ENCODE measurements around the gene TMPRSS13. TPM values are rescaled to one million over a fixed set of nuclear protein-coding genes. Genes with fewer than 3 reads are reported as not detected.

Gene TMPRSS13
- total RNA-seq, 1 experiment from 2014 or later = 53.1 TPM

- no peaks in the 10 kb centered on the region for H3K36me3 ChIP-seq (ENCODE audit: control insufficient read depth, insufficient read depth, low read length)
- Mint-ChIP-seq H3K27me3 (ENCODE audit: insufficient read depth, unreplicated experiment) (peaks cover 19% of the 10 kb centered on the region), H3K9me3 (ENCODE audit: unreplicated experiment) (no peaks in the 10 kb centered on the region), H3K36me3 (ENCODE audit: insufficient read depth, unreplicated experiment) (no peaks in the 10 kb centered on the region), H3K27ac (ENCODE audit: unreplicated experiment) (no peak overlapping the region), H3K4me3 (ENCODE audit: unreplicated experiment) (no peak overlapping the region), H3K4me1 (ENCODE audit: low read depth, unreplicated experiment) (no peaks in the 10 kb centered on the region)
- no peaks in the 10 kb centered on the region for H3K4me1 ChIP-seq
- no peak overlapping the region for H3K4me3 ChIP-seq (ENCODE audit: low read depth, low read length)
- intact Hi-C loops (cut with micrococcal nuclease; ENCODE audit: unreplicated experiment) = no loop called here
- BruUV-seq (replicated peaks) = no TSS peak
- H3K9me3 ChIP-seq = no peaks in the 10 kb centered on the region; the same call in 1 of the 2 replicates
- DNase-seq = no peak
- POLR2A ChIA-PET = no interaction called here
- H3K27me3 ChIP-seq (replicated peaks; ENCODE audit: control insufficient read depth, insufficient read depth, low read length) = 0 out of 2 replicates have a peak, but pooled peaks cover 1% of the 10 kb centered on the region
- CTCF ChIA-PET = no interaction called here
- no peak for TF ChIP-seq CTCF (IDR thresholded peaks at IDR 0.05; ENCODE audit: insufficient read depth in 1 of 2, low read depth in 1 of 2, low read length in 1 of 2, severe bottlenecking in 1 of 2, unreplicated experiment in 1 of 2)
These were observed 65.8 kb downstream of the TMPRSS13 start for GRCh38 chr11:117863383-117863782.

GRCh38 chr11:117862753-117863152 is 66.4 kb downstream of the TMPRSS13 start:
- POLR2A ChIA-PET = no interaction called here
- no peaks in the 10 kb centered on the region for H3K4me1 Mint-ChIP-seq (ENCODE audit: low read depth, unreplicated experiment)

GRCh38 chr11:117862019-117862725 is 67.0 kb downstream of the TMPRSS13 start:
- Histone ChIP-seq H3K4me1 (no peaks in the 10 kb centered on the region), H3K4me3 (ENCODE audit: low read depth, low read length) (no peak overlapping the region), H3K9me3 (no peaks in the 10 kb centered on the region; the same call in 1 of the 2 replicates), H3K27me3 (replicated peaks; ENCODE audit: control insufficient read depth, insufficient read depth, low read length) (0 out of 2 replicates have a peak, but pooled peaks cover 1% of the 10 kb centered on the region), H3K36me3 (ENCODE audit: control insufficient read depth, insufficient read depth, low read length) (no peaks in the 10 kb centered on the region)
- Mint-ChIP-seq H3K9me3 (ENCODE audit: unreplicated experiment) (no peaks in the 10 kb centered on the region), H3K4me1 (ENCODE audit: low read depth, unreplicated experiment) (no peaks in the 10 kb centered on the region), H3K27me3 (ENCODE audit: insufficient read depth, unreplicated experiment) (peaks cover 17% of the 10 kb centered on the region), H3K36me3 (ENCODE audit: insufficient read depth, unreplicated experiment) (no peaks in the 10 kb centered on the region), H3K27ac (ENCODE audit: unreplicated experiment) (no peak overlapping the region), H3K4me3 (ENCODE audit: unreplicated experiment) (no peak overlapping the region)
- BruUV-seq (replicated peaks) = no TSS peak
- DNase-seq = no peak
- TF ChIP-seq CTCF (IDR thresholded peaks at IDR 0.05; ENCODE audit: insufficient read depth in 1 of 2, low read depth in 1 of 2, low read length in 1 of 2, severe bottlenecking in 1 of 2, unreplicated experiment in 1 of 2) = no peak
- CTCF ChIA-PET = interaction anchor here (2.0 kb wide), 1 partner anchor 85 kb away, joined by 9 read pairs; no protein-coding TSS in a partner anchor
- intact Hi-C loops (cut with micrococcal nuclease; ENCODE audit: unreplicated experiment) = no loop called here
- POLR2A ChIA-PET = no interaction called here

More at GRCh38 chr11:117862753-117863152, 66.4 kb downstream of the TMPRSS13 start:
- Histone ChIP-seq H3K36me3 (ENCODE audit: control insufficient read depth, insufficient read depth, low read length) (no peaks in the 10 kb centered on the region), H3K9me3 (no peaks in the 10 kb centered on the region; the same call in 1 of the 2 replicates), H3K4me1 (no peaks in the 10 kb centered on the region), H3K27me3 (replicated peaks; ENCODE audit: control insufficient read depth, insufficient read depth, low read length) (0 out of 2 replicates have a peak, but pooled peaks cover 1% of the 10 kb centered on the region), H3K4me3 (ENCODE audit: low read depth, low read length) (no peak overlapping the region)
- Mint-ChIP-seq H3K36me3 (ENCODE audit: insufficient read depth, unreplicated experiment) (no peaks in the 10 kb centered on the region), H3K4me3 (ENCODE audit: unreplicated experiment) (no peak overlapping the region), H3K27ac (ENCODE audit: unreplicated experiment) (no peak overlapping the region), H3K27me3 (ENCODE audit: insufficient read depth, unreplicated experiment) (peaks cover 21% of the 10 kb centered on the region), H3K9me3 (ENCODE audit: unreplicated experiment) (no peaks in the 10 kb centered on the region)
- intact Hi-C loops (cut with micrococcal nuclease; ENCODE audit: unreplicated experiment) = no loop called here
- TF ChIP-seq CTCF (IDR thresholded peaks at IDR 0.05; ENCODE audit: insufficient read depth in 1 of 2, low read depth in 1 of 2, low read length in 1 of 2, severe bottlenecking in 1 of 2, unreplicated experiment in 1 of 2) = no peak
- CTCF ChIA-PET = no interaction called here
- DNase-seq = no peak
- no TSS peak for BruUV-seq (replicated peaks)

Data from Caco-2 (cell line).